ENCODE results near the gene TMEM117. TPM values are rescaled to one million over a fixed set of nuclear protein-coding genes. Genes with fewer than 3 reads are reported as not detected.

The TMEM117 gene
- total RNA-seq, 1 donor from 2014 or later = 0.43 TPM

- intact Hi-C loops (cut with DNase I) = no loop called here
- H3K4me1 ChIP-seq = no peaks in the 10 kb centered on the region
- H3K4me3 ChIP-seq = no peak overlapping the region
- H3K36me3 ChIP-seq = no peaks in the 10 kb centered on the region
- TF ChIP-seq CTCF (IDR thresholded peaks at IDR 0.05) = no peak
- no peak for DNase-seq (ENCODE audit: low spot score in 2 of 2)
- H3K9me3 ChIP-seq = no peaks in the 10 kb centered on the region
- H3K27ac ChIP-seq = no peak overlapping the region
- H3K27me3 ChIP-seq = no peaks in the 10 kb centered on the region
Observed at GRCh38 chr12:44046732-44047417, 211.0 kb downstream of the TMEM117 start.

- H3K4me3 ChIP-seq = no peak overlapping the region
- DNase-seq (ENCODE audit: low spot score in 2 of 2) = no peak
- no peaks in the 10 kb centered on the region for H3K27me3 ChIP-seq
- no peak overlapping the region for H3K27ac ChIP-seq
- intact Hi-C loops (cut with DNase I) = no loop called here
- no peaks in the 10 kb centered on the region for H3K36me3 ChIP-seq
- H3K9me3 ChIP-seq = no peaks in the 10 kb centered on the region
- no peak for TF ChIP-seq CTCF (IDR thresholded peaks at IDR 0.05)
- H3K4me1 ChIP-seq = peaks cover 0 to 7% of the 10 kb centered on the region in 2 donors
Observed at GRCh38 chr12:44052554-44052953, 216.7 kb downstream of the TMEM117 start.

- no peak for DNase-seq (ENCODE audit: low spot score in 2 of 2)
- peaks cover 0 to 7% of the 10 kb centered on the region in 2 donors for H3K4me1 ChIP-seq
- no peaks in the 10 kb centered on the region for H3K9me3 ChIP-seq
- no peaks in the 10 kb centered on the region for H3K36me3 ChIP-seq
- H3K4me3 ChIP-seq = peak overlapping the region in 1 of 2 donors; percentile 8
- TF ChIP-seq CTCF (IDR thresholded peaks at IDR 0.05) = no peak
- no peaks in the 10 kb centered on the region for H3K27me3 ChIP-seq
- intact Hi-C loops (cut with DNase I) = no loop called here
- no peak overlapping the region for H3K27ac ChIP-seq
Observed at GRCh38 chr12:44053549-44054127, 217.8 kb downstream of the TMEM117 start.

GRCh38 chr12:44054281-44054680, 218.4 kb downstream of the TMEM117 start:
- H3K4me1 ChIP-seq = peaks cover 0 to 7% of the 10 kb centered on the region in 2 donors
- no peak overlapping the region for H3K27ac ChIP-seq
- H3K4me3 ChIP-seq = no peak overlapping the region
- intact Hi-C loops (cut with DNase I) = no loop called here
- no peak for DNase-seq (ENCODE audit: low spot score in 2 of 2)
- no peaks in the 10 kb centered on the region for H3K9me3 ChIP-seq
- no peaks in the 10 kb centered on the region for H3K27me3 ChIP-seq
- H3K36me3 ChIP-seq = no peaks in the 10 kb centered on the region
- TF ChIP-seq CTCF (IDR thresholded peaks at IDR 0.05) = no peak

- Histone ChIP-seq H3K4me1 (no peaks in the 10 kb centered on the region), H3K27ac (no peak overlapping the region), H3K9me3 (no peaks in the 10 kb centered on the region), H3K27me3 (no peaks in the 10 kb centered on the region), H3K4me3 (no peak overlapping the region), H3K36me3 (no peaks in the 10 kb centered on the region)
- no peak for DNase-seq (ENCODE audit: low spot score in 2 of 2)
- TF ChIP-seq CTCF (IDR thresholded peaks at IDR 0.05) = no peak
- intact Hi-C loops (cut with DNase I) = no loop called here
Observed at GRCh38 chr12:44058366-44058765, 222.5 kb downstream of the TMEM117 start.

All from ascending aorta (tissue), 2 donors.